Activated CD8-positive, alpha-beta memory T cell treated with anti-CD3 and anti-CD28 coated beads for 1 hour (primary cell): ENCODE data around the gene TMTC2.

ENCODE experiments used
- DNase-seq, 2 donors: peaks; one replicate each; pipeline ENCODE4 v3.0.0-alpha.2; 2020; ENCODE audit warnings: low read depth in 1 of 2; ENCODE audit errors: extremely low read depth in 1 of 2

The TMTC2 gene

DNA sequence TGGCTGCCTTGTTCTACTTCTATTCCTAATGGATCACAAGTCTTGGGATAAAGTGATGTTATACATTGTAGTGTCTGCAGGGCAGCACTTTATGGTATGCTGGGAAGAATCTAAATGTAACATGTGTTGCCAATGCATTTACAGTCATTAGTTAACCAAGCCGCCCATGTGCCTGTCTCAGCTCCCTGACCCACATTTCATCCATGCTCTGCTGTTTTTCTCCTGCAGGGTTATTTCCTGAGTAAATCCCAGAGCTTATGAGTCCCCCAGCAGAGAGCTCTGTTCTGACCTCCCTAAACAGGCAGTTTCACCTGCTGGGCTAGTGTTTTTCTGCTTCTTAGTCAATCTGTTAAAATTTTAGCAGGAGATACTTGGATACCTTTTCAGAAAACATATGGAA lies 4.4 kb upstream of the TMTC2 start:
- DNase-seq = no peak

DNA sequence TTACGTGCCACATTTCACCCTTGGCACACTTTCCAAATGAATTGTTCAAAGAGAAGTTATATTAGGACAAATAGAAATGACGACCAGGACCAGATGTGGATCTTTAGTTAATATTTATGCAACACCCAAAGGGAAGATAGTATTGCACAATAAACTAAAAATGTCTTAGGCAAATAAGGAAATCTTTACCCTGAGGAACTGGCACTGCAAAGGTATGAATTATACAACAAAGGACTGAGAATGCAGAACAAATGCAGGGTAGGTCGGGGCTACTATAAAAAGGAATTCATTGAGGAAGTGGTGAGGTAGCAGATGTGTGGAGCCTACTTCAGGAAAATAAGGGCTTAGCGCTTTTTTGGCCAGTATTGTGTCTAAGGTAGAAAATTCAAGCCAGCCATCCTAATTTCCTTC lies 3.9 kb upstream of the TMTC2 start:
- no peak for DNase-seq

DNA sequence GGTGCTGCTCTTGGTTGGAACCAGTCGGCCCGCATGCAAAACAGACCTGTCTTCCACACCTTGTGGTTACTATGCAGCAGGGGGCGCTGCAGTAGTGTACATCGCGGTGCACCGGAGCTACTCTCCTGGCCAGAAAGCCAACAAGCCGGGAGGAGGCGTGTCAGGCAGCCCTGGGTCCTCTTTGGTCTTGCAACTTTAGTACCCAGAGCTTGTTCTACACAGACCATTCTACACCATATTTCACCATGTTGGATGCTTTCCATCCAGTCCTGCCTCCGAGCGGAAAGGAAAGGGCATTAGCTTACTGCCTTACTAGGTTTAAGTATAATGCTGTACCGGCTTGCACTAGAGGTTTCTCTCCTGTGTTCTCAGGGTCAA lies 927 bp upstream of the TMTC2 start:
- DNase-seq = peak; percentile 78 to 83

DNA sequence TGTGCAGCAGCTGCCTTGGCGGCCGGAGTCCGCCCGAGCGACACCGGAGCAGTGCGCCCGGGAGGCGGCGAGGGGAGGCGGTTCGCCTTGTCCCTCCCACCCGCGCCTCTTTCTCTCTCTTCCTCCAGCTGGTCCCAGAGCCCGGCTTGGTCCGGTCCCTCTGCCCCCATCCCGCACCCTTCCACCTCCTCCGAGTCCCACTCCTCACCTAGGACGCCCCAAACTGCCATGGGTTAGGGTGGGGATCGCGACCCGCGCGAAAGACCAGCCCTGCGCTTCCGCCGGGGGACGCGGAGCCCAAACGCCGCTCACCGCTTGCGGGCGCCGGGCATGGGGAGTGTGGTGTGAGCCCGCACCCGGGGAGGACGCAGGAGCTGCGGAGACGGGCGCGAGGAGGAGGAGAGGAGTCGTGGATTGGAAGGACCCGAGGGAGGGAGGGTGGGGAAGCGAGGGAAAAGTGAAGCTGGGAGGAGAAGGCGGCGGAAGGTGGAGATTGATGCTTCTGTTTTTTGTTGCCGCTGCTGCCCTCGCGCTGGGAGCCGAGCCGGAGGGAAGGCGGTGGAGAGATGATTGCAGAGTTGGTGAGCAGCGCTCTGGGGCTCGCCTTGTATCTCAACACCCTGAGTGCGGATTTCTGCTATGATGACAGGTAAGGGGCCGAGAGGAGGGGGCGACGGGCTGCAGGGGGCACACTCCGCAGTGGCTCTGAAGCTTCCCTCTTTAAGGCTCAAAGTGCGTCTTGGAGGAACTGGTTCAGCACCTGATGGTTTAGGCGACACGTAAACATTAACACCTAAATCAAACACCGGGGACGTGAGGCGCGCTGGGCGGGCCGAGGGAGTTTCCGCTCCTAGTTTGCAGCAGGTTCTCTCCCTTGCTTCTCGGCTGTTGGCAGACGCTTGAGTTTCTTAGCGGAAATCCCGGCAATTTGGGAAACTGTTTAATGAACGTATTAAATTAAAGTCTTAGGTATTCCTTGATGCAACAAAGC lies 610 bp downstream of the TMTC2 start:
- DNase-seq = peak in 1 of 2 donors; percentile 27

DNA sequence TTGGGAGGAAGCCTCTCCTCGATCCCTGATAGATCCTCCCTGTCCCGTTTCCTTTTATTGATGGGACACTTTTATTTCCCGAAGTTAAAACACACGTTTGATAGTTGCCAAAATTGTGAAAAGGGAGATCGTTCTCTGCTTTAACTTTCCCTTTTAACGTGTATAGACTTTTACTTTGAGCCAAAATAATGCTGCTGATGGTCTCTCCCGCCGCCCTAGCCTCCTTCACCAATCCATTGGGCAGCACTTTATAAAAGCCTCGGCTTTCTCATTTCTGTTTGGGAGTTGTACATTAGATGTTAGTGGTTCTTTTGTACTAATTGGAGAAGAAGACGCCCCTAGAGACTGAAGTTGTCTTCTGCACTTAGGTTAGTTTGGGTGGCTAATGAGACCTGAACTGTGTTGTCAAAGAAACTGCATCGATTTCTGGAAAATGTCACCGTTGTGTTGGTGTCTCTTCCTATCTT lies 1.4 kb downstream of the TMTC2 start:
- no peak for DNase-seq

DNA sequence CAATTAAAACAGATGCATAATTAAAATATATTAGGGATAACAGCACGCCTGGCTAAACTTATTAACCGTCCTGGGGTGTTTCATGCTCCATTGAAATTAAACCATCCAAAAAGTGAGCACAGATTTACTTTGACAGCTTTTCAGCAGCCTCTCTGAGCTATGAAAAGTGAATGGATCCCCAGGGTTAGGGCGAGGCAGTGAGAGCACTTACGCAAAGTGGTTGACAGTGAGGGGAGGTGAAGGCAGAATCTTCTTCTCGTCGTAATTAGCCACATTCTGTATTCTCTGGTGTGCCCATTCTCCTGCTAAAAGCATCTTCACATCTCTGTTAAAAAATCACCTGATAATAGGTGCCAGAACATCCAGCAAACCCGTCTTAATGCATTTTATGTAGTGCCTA lies 1.9 kb downstream of the TMTC2 start:
- no peak for DNase-seq

DNA sequence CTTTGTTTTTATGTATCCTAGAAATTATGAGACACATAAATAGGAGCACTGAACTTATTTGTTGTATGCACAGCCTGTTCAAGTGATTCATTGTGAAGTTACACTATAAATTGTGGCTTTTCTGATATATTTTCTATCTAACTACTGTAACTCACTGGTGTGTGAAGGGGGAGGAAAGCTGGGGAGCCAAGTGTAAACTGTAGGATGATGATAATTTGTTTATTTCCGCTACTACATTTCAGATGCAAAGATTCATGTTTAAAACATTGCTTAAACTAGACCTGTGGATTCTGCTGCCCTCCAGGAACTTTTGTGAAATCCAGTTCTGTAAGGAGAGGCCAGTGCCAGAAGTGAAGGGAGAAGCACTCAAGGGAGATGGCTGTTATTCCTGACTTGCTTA lies 3.3 kb downstream of the TMTC2 start:
- DNase-seq = no peak

DNA sequence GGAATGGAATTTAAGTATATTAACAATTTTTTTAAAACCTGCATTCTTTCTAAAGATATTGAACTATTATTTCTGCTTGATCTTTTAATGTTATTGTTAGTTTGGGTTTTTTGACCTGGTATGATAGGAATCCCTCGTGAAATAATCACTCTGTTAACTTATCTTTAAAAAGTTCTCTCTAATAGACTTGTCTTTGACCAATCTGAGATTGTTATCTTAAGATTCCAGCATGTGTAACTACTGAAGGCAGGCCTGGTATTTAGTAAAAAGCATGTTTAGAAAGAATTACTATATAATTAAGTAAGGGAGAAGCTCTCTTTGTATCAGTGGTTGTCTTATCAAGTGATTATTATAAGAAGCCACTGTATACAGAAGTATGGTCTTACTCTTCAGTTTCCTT lies 4.8 kb downstream of the TMTC2 start:
- DNase-seq = no peak

DNA sequence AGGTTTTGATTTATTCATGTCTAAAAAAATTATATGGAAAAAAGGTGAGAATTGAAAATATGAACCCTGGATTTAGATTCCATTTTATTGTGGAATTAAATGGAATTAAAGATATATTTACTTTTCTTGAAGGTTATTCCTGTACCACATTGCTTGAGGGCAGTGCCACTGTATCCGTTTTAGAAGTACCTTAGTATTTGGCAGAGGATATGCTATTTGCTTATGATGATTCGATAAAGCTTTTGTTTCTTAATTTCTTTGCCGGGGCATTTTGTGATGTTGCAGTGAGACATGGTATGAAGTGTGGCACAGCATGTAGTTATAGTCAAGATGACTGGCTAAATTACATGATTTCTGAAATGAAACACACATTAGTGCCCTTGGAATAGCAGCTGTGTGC lies 7.6 kb downstream of the TMTC2 start:
- no peak for DNase-seq

DNA sequence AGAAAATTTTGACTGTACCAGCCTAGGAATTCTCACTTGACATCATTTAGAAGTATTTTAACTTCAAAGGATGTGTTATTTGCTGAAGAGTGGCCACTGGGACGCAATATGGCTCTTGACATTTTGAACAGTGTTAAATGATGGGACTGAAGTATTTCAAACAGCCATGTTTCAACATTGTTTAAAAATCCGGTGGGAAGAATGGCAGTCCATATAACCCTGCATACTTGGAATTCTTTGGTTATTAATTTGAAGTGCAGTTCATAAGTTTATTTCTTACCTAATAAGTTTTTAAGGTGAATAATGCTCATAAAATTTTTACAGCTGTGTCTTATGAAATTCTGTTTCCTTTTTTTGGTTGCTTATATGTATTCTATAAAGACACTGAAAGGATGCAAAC lies 8.3 kb downstream of the TMTC2 start:
- DNase-seq = no peak

DNA sequence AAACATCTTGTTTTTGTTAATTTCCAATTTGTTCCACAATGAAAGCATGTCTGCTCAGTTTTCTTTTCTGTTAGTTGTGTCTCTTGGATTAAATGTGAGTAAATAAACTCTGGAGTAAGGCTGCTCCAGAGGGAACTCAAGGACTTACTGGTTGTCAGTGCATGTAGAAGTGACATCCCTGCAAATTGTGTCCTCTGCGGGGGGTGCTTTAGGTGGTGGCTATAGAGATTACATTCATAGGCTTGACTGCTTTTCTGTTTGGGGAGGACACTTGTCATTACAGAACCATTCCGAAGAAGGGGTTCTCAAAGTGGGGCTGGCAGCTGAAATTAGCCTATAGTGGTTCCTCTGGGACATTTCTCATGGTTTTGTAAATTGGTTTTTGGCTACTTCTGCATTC lies 8.8 kb downstream of the TMTC2 start:
- no peak for DNase-seq

DNA sequence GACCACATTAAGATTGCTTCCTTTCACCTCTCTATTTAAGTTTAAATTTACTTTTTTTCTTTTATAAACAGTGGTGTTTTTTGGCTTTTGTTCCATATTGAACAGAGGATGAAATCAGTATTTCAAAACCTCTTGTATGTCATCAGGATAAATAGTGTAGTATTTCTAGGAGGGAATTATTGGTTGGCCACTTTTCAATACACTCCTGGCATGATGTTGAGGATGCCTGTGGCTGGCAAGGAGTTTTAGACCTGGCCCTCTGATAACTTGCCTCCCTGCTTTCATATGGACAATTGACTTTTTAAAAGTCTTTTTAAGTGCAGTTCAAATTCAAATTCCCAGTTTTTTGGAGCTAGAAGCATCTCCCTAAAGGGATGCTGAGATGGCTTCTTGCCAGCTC lies 9.8 kb downstream of the TMTC2 start:
- DNase-seq = no peak

DNA sequence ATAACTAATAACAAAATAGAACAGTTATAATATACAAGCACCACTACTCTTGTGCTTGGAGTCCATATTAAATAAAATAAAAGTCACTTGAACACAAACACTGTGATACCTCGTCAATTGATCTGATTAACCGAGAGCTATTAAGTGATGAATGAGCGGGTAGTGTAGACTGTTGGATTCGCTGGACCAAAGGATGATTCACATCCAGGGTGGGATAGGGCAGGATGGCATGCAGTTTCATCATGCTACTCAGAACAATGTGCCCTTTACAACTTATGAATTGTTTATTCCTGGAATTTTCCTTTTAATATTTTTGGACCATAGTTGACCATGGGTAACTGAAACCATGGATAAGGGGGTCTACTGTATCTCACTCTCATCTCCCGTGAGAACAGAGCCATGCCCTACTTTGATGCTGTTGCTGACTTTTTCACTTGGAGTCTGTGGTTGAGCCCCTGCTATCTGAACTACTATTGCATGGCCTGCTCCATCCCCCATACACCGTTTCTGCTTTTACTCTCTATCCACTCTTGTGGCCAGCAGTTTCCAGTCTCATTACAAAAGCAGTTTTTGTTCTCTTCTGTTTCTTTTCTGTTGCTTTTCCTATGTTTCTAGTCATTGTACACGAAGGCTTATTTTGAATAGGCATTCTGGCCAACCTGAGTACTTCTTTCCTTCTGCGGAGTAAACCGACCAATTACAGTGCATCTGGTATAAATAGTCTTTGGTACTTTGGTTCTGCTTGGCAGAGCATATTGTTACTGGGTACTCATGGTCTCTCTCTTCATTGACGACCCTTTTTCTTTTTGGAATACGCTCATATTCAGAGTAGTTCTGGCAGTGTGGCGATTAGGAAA lies 12.2 kb downstream of the TMTC2 start:
- no peak for DNase-seq

DNA sequence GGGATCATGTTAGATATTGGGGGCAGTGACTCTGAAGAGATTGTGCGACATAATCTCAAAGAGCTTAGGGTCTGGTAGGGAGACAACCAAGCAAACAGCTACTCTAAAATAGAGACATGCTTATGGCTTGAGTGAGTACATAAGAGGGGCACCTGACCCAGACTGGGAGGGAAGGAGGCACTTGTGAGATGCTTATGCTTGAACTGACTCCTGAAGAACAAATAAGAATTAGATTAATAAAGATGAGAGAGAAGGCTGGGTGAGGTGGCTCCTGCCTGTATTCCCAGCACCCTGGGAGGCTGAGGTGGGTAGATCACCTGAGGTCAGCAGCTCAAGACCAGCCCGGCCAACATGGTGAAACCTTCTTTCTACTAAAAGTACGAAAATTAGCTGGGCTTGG lies 19.1 kb downstream of the TMTC2 start:
- no peak for DNase-seq

DNA sequence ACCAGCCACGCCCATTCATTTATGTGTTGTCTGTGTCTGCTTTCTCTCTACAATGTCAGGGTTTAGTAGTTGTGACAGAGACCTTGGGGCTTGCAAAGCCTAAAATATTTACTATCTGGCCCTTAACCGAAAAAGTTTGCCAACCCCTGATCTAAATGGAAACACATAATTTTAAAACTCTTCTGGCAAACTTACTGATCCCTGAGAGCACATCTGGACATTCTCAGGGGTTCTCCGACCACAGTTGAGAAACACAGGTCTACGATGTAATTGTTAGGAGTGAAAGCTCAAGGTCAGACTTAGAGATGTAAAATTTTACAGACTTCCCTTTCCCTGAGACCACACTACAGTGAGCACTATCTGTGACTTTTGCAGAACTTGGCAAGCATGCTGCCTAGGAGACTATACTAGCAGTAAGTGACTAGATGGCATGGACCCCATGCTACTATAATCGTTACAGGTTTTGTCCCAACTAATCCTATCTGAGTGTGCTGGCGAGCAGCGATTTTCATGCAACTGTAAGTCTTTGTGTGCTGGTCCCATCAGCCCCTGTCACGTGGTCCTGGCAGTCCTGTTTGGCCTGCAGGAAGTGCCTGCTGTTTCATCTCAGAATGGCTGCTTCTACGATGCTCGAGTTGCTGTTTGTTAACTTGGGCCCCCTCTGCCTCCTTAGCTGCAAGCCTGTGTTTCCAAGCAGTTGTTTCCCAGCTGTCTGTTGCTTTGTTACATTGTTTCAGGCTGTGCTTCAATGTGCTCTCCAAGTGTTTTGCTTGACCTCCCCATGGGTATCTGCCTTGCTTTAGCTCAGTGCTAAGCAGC lies 21.6 kb downstream of the TMTC2 start:
- no peak for DNase-seq

DNA sequence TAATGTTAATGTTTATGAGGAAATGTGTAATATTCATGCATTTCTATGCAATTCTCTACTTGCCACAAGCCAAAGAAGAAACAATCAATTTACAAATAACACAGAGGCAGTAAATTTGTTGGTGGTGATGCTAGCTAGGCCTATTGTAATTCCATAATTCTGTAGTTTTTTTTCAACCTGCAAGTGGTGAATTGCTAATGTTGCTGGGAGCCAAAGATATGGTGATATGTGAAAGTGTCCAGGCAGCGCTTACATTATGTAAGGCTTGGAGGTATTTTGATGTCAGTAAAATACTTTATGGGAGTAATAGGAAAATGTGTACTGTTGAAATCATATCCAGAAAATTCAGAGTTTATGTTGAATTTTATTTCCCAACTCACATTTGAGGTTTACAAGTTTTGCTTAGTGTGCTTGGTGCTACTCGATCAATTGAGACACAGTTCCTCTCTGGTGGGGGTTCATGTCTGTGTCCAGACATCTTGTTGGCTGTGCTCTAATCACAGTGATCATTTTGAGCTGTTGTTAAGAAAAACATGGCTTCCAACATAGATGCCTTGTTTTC lies 23.2 kb downstream of the TMTC2 start:
- no peak for DNase-seq

DNA sequence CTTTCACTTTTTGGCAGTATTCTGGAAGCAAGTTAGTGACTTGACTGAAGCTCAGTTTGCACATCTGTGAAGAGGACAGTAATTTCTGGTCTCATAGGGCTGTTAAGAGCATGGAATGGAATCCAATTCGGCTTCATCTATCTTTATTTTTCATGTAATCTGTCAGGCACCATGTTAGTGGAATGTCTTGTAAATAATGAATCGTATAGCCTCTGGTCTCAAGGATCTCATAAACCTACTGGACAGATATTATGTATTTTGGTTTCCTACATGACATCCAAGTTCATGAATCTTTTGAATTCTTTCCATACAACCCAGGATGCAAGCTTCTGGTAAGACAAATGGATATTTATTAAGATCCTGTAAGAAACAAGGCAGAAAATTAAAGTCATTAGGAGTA lies 24.0 kb downstream of the TMTC2 start:
- DNase-seq = no peak

DNA sequence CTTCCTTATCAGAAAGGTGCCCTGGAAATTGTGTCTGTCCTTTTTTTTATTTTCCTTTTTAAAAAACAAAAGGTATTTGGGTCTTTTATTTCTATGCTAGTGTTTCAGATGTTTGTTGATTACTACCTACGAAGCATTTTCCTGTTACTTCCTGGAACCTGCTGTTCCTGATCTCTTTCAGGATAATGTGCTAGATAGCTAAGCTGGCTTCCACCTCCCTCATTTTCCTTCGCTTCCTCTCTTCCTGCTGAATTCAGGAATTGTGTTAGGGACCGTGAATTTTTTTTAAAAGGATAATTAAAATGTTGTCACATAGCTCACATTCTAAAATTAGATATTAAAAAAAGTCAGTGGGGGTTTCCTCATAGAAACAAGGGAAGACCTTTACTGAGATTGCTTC lies 27.7 kb downstream of the TMTC2 start:
- DNase-seq = no peak

DNA sequence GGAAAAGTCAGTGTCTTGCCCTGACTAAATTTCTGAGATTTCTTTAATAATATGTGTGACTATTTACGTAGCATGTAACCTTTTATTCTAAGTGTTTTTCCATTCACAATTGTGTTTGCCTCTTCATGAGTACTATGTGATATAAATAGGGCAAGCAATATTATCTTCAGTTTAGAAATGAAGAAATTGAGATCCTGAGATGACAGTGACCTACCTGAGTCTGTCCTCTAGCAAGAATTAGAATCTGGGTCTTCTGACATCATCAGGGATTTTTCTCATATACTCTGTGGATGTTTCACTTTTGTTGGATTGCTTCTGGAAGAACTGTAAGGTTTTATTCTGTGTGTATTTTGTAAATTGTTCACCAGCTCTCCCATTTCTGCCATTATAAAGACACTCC lies 35.0 kb downstream of the TMTC2 start:
- DNase-seq = no peak

DNA sequence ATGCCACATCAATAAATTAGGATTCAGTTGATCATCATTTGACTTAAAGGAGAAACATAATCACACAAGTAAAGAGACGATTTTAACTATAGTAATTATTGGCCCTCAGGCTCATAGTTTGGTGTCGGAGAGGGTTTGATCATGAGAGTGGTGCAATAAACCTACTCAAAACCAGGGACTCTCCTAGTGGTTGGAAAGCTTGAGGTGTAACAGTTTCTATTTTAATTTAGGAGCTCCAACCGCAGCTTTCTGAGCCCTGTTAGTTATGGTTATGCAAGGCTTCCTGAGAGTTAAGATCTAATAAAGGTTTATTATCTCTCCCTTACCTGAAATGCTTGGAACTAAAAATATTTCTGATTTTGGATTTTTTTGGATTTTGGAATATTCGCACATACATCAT lies 36.4 kb downstream of the TMTC2 start:
- DNase-seq = no peak

DNA sequence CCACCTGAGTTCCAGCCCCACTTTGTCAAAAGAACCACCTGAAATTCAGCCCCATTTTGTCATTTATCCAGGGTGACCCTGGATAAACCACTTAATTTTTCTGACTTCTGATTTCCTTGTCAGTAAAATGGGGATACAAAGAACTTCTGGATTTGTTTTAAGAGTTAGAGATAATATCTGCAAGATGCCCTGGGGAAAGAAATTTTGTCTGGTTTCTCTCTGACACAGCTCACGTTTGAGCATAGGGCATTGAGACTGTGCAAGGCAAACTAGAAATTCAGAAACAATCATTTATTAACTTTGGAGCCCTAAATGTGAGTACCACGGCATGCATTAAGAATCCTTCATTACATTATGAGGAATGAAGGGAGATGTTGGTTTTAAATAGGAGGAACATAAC lies 37.2 kb downstream of the TMTC2 start:
- no peak for DNase-seq
